GM12864 (cell line): ENCODE measurements around the gene BCAP29.

Experiments
- DNase-seq: peaks from one replicate; pipeline ENCODE4 v3.0.0-alpha.2; 2011; ENCODE audit warnings: low read depth
- H3K4me3 ChIP-seq: 2 replicates; pipeline ENCODE4 v1.5.1; 2011; ENCODE audit warnings: mild to moderate bottlenecking, low read depth, low read length, control low read depth
- CTCF ChIP-seq: IDR thresholded peaks from 2 replicates; pipeline ENCODE4 v1.5.1; 2011; ENCODE audit warnings: low read depth, mild to moderate bottlenecking, moderate library complexity, low read length, control low read depth, inconsistent platforms; ENCODE audit errors: missing control alignments

The BCAP29 gene

GRCh38 chr7:107652642-107653041, 72.6 kb downstream of the BCAP29 start:
- no peak for DNase-seq
- no peak overlapping the region for H3K4me3 ChIP-seq
- TF ChIP-seq CTCF: no peak

DNA sequence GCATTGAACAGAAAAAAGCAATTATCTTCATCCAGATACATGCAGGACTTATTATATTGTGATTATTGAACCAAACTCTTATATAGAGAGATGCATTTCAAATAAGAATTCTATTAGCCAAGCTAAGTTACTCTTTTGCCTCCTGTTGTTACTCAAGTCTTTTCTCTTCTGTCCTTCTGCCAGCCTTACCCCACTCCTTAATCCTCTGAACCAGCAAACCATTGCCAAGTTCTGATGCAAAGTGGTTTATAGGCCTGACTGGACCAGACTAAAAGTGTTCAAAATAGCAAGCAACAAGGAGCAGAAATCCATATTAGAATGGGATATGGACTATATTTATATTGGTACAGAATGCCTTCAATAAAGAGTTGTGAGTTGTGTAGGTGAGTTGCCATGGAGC, 78.4 kb downstream of the BCAP29 start:
- no peak overlapping the region for H3K4me3 ChIP-seq
- no peak for TF ChIP-seq CTCF
- DNase-seq: no peak

- no peak overlapping the region for H3K4me3 ChIP-seq
- DNase-seq: no peak
- no peak for TF ChIP-seq CTCF
Measured at GRCh38 chr7:107659666-107660065, 79.6 kb downstream of the BCAP29 start.

- no peak for DNase-seq
- H3K4me3 ChIP-seq: peak within 1 kb of the TSS; percentile 35
- no peak for TF ChIP-seq CTCF
Measured at GRCh38 chr7:107660381-107661080, 80.5 kb downstream of the BCAP29 start, which contains the start of gene SLC26A4. SLC26A4 (plus strand) TSS chr7:107660828; CDS start chr7:107661642, 814 bp downstream.

DNA sequence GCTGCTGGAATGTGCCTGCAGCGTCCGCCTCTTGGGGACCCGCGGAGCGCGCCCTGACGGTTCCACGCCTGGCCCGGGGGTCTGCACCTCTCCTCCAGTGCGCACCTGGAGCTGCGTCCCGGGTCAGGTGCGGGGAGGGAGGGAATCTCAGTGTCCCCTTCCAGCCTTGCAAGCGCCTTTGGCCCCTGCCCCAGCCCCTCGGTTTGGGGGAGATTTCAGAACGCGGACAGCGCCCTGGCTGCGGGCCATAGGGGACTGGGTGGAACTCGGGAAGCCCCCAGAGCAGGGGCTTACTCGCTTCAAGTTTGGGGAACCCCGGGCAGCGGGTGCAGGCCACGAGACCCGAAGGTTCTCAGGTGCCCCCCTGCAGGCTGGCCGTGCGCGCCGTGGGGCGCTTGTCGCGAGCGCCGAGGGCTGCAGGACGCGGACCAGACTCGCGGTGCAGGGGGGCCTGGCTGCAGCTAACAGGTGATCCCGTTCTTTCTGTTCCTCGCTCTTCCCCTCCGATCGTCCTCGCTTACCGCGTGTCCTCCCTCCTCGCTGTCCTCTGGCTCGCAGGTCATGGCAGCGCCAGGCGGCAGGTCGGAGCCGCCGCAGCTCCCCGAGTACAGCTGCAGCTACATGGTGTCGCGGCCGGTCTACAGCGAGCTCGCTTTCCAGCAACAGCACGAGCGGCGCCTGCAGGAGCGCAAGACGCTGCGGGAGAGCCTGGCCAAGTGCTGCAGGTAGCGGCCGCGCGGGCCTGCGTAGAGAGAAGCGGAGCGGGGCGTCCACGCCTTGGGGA, 81.2 kb downstream of the BCAP29 start:
- no peak for DNase-seq
- H3K4me3 ChIP-seq: peak overlapping the region; percentile 35
- TF ChIP-seq CTCF: no peak

GRCh38 chr7:107661865-107662379, 81.9 kb downstream of the BCAP29 start:
- no peak for DNase-seq
- no peak for TF ChIP-seq CTCF
- peak overlapping the region; percentile 35 for H3K4me3 ChIP-seq
